HG02938 (cell line): Measurements from ENCODE around the gene PPM1H.
"Not testable (repeated sequence)": the region's sequence is repeated elsewhere in the genome, so short reads cannot be mapped to it uniquely, and the experiment has no call there.

Experiments
- ATAC-seq: cut with Tn5 transposase; IDR thresholded peaks from one replicate; pipeline ENCODE4 v1.9.1; 2021; ENCODE audit warnings: mild to moderate bottlenecking, moderate library complexity; ENCODE audit not compliant: unreplicated experiment

PPM1H gene

GRCh38 chr12:62841846-62842245, 93.1 kb downstream of the PPM1H start:
- no peak for ATAC-seq

- no peak for ATAC-seq
These were observed 94.1 kb downstream of the PPM1H start for GRCh38 chr12:62840806-62841205.

GRCh38 chr12:62839869-62840660, 94.9 kb downstream of the PPM1H start:
- no peak for ATAC-seq

GRCh38 chr12:62834971-62835547, 99.9 kb downstream of the PPM1H start:
- ATAC-seq, result peak; percentile 43

GRCh38 chr12:62834406-62834805, 100.5 kb downstream of the PPM1H start:
- ATAC-seq, result no peak

- ATAC-seq, result no peak
These were observed 101.3 kb downstream of the PPM1H start for GRCh38 chr12:62833634-62834033.

- ATAC-seq, result no peak
These were observed 102.4 kb downstream of the PPM1H start for GRCh38 chr12:62832558-62832957.

GRCh38 chr12:62832027-62832426, 102.9 kb downstream of the PPM1H start:
- no peak for ATAC-seq

GRCh38 chr12:62827855-62828254, 107.1 kb downstream of the PPM1H start:
- no peak for ATAC-seq

GRCh38 chr12:62827042-62827441, 107.9 kb downstream of the PPM1H start:
- no peak for ATAC-seq

- ATAC-seq, result no peak
These were observed 117.2 kb downstream of the PPM1H start for GRCh38 chr12:62817556-62818271.

- no peak for ATAC-seq
These were observed 120.7 kb downstream of the PPM1H start for GRCh38 chr12:62814243-62814642.

- no peak for ATAC-seq
These were observed 121.7 kb downstream of the PPM1H start for GRCh38 chr12:62813031-62813829.

- not testable (repeated sequence) for ATAC-seq
These were observed 123.5 kb downstream of the PPM1H start for GRCh38 chr12:62811481-62811880.

- peak; percentile 75 for ATAC-seq
These were observed 126.6 kb downstream of the PPM1H start for GRCh38 chr12:62808166-62808879.

- ATAC-seq, result no peak
These were observed 128.1 kb downstream of the PPM1H start for GRCh38 chr12:62806893-62807292.

GRCh38 chr12:62806244-62806836, 128.6 kb downstream of the PPM1H start:
- no peak for ATAC-seq

- ATAC-seq, result peak; percentile 32
These were observed 129.4 kb downstream of the PPM1H start for GRCh38 chr12:62805517-62805916.

GRCh38 chr12:62803756-62804155, 131.2 kb downstream of the PPM1H start:
- no peak for ATAC-seq

- ATAC-seq, result no peak
These were observed 132.0 kb downstream of the PPM1H start for GRCh38 chr12:62802984-62803383.
